Measurements from ENCODE around the gene EPN3. TPM values are rescaled to one million over a fixed set of nuclear protein-coding genes. Genes with fewer than 3 reads are reported as not detected.

EPN3 gene
- polyA plus RNA-seq, 1 of the 3 experiments (the other 2 are of a cell fraction): 0.05 TPM

- ChIA-PET POLR2A (interaction anchor here (0.6 kb wide), 1 partner anchor 10 kb away, joined by 3 read pairs; no protein-coding TSS in a partner anchor), CTCF (interaction anchor here (0.7 to 13.3 kb wide), 8 partner anchors 10 to 306 kb away, joined by 3 to 183 read pairs (median 6); partner anchors contain the start of gene RSAD1)
- WGBS (ENCODE audit: low lambda C conversion rate): 73% methylated on average over 7 of the region's 7 CpGs
- H3K9ac ChIP-seq: no peak overlapping the region
- no peaks in the 10 kb centered on the region for H3K79me2 ChIP-seq (ENCODE audit: insufficient read depth)
- H3K4me1 ChIP-seq (ENCODE audit: control insufficient read depth in 1 of 2, insufficient read depth in 2 of 2, low read depth in 1 of 2, low read length in 1 of 2): peaks cover 0 to 14% of the 10 kb centered on the region in 2 experiments; a peak in 1 of 4 replicates
- H4K20me1 ChIP-seq (ENCODE audit: insufficient read depth): no peaks in the 10 kb centered on the region
- TF ChIP-seq POLR2AphosphoS5 (IDR thresholded peaks at IDR 0.05; ENCODE audit: low read depth, low read length) (no peak), MAX (IDR thresholded peaks at IDR 0.05; ENCODE audit: low read depth) (no peak), YY1 (IDR thresholded peaks at IDR 0.05; ENCODE audit: low read depth) (no peak), REST (IDR thresholded peaks at IDR 0.05; ENCODE audit: low read depth, low read length) (no peak), TEAD4 (IDR thresholded peaks at IDR 0.05; ENCODE audit: borderline replicate concordance, insufficient read depth) (no peak), TCF12 (IDR thresholded peaks at IDR 0.05) (no peak), PBX3 (IDR thresholded peaks at IDR 0.05) (no peak), GATA2 (CRISPR knock-in tag; IDR thresholded peaks at IDR 0.05) (no peak), TAF1 (IDR thresholded peaks at IDR 0.05; ENCODE audit: borderline replicate concordance, low read depth, low read length) (no peak), SMC3 (IDR thresholded peaks at IDR 0.05; ENCODE audit: low read depth, low read length) (no peak), ELF1 (IDR thresholded peaks at IDR 0.05) (no peak), JUND (IDR thresholded peaks at IDR 0.05) (no peak), EP300 (IDR thresholded peaks at IDR 0.05; ENCODE audit: borderline replicate concordance in 1 of 2, low read depth in 1 of 2, low read length in 1 of 2) (no peak), RXRA (IDR thresholded peaks at IDR 0.05; ENCODE audit: borderline replicate concordance, low read depth) (no peak)
- TF ChIP-seq, protein P1, sequence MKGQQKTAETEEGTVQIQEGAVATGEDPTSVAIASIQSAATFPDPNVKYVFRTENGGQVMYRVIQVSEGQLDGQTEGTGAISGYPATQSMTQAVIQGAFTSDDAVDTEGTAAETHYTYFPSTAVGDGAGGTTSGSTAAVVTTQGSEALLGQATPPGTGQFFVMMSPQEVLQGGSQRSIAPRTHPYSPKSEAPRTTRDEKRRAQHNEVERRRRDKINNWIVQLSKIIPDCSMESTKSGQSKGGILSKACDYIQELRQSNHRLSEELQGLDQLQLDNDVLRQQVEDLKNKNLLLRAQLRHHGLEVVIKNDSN (IDR thresholded peaks at IDR 0.05; ENCODE audit: borderline replicate concordance, low read depth): no peak
- no peak overlapping the region for H3K4me3 ChIP-seq (ENCODE audit: low read depth in 2 of 2, low read length in 1 of 2)
- no peak overlapping the region for H3K27ac ChIP-seq (ENCODE audit: low read depth in 2 of 2, low read length in 1 of 2)
- H3K9me3 ChIP-seq: no peaks in the 10 kb centered on the region
- H3K9me2 ChIP-seq: no peaks in the 10 kb centered on the region
- H3K4me2 ChIP-seq: no peak overlapping the region
- no peaks in the 10 kb centered on the region for H3K27me3 ChIP-seq (ENCODE audit: insufficient read depth)
- H3K36me3 ChIP-seq (replicated peaks in 1 of 2; ENCODE audit: control insufficient read depth in 1 of 2, insufficient read depth in 2 of 2, low read length in 1 of 2): no peaks in the 10 kb centered on the region
- H3F3A ChIP-seq (replicated peaks; ENCODE audit: insufficient read depth): no peaks in the 10 kb centered on the region
- no peak for DNase-seq
- no peak overlapping the region for H2AFZ ChIP-seq (ENCODE audit: low read depth)
Measured at GRCh38 chr17:50505591-50506130, 26.9 kb upstream of the EPN3 start.
